H9 (cell line): Measurements from ENCODE around the gene COMMD9. TPM values are rescaled to one million over a fixed set of nuclear protein-coding genes. Genes with fewer than 3 reads are reported as not detected.

Experiments
- DNase-seq: peaks from one replicate; pipeline ENCODE4 v3.0.0-alpha.2; 2017
- H2AFZ ChIP-seq: one replicate; pipeline ENCODE4 v1.6.1; 2013; ENCODE audit warnings: mild to moderate bottlenecking, low read length, control low read depth, moderate library complexity
- H2AK5ac ChIP-seq: 2 replicates; pipeline ENCODE4 v1.6.1; 2013; ENCODE audit warnings: low read length, control low read depth, mixed read lengths; ENCODE audit not compliant: insufficient read length
- H2BK120ac ChIP-seq: one replicate; pipeline ENCODE4 v1.6.1; 2013; ENCODE audit warnings: low read depth, mild to moderate bottlenecking, low read length, control low read depth, inconsistent platforms; ENCODE audit not compliant: poor library complexity, severe bottlenecking
- H2BK12ac ChIP-seq: 2 replicates; pipeline ENCODE4 v1.6.1; 2013; ENCODE audit warnings: low read length, control low read depth, mixed read lengths, low read depth; ENCODE audit not compliant: insufficient read length
- H2BK15ac ChIP-seq: 2 replicates; pipeline ENCODE4 v1.6.1; 2013; ENCODE audit warnings: low read depth, low read length, control low read depth
- H2BK20ac ChIP-seq: one replicate; pipeline ENCODE4 v1.6.1; 2013; ENCODE audit warnings: low read depth, mild to moderate bottlenecking, low read length, control low read depth, inconsistent platforms; ENCODE audit not compliant: poor library complexity, severe bottlenecking
- H2BK5ac ChIP-seq: 2 replicates; pipeline ENCODE4 v1.6.1; 2013; ENCODE audit warnings: low read length, control low read depth, mixed read lengths; ENCODE audit not compliant: insufficient read length
- H3K14ac ChIP-seq: 2 replicates; pipeline ENCODE4 v1.6.1; 2013; ENCODE audit warnings: low read length, control low read depth; ENCODE audit not compliant: insufficient read depth
- H3K18ac ChIP-seq: 2 replicates; pipeline ENCODE4 v1.6.1; 2013; ENCODE audit warnings: low read depth, mild to moderate bottlenecking, mixed read lengths, low read length, control low read depth; ENCODE audit not compliant: insufficient read length
- H3K23ac ChIP-seq: 2 replicates; pipeline ENCODE4 v1.6.1; 2013; ENCODE audit warnings: low read length, control low read depth, mixed read lengths, low read depth; ENCODE audit not compliant: insufficient read length
- H3K23me2 ChIP-seq: 2 replicates; pipeline ENCODE4 v1.6.1; 2013; ENCODE audit warnings: low read depth, mild to moderate bottlenecking, mixed read lengths, low read length, control low read depth; ENCODE audit not compliant: insufficient read length, poor library complexity, severe bottlenecking
- H3K27ac ChIP-seq: 2 replicates; pipeline ENCODE4 v1.5.1; 2013; ENCODE audit warnings: low read length, control low read depth, mixed read lengths, low read depth; ENCODE audit not compliant: insufficient read length
- H3K27me3 ChIP-seq: 2 replicates; pipeline ENCODE4 v1.6.1; 2013; ENCODE audit warnings: low read length, control low read depth, inconsistent platforms; ENCODE audit not compliant: insufficient read depth
- H3K4ac ChIP-seq: 2 replicates; pipeline ENCODE4 v1.6.1; 2013; ENCODE audit warnings: low read depth, mild to moderate bottlenecking, control low read depth, inconsistent platforms, low read length, moderate library complexity
- H3K4me1 ChIP-seq: 2 replicates; pipeline ENCODE4 v1.6.1; 2013; ENCODE audit warnings: low read length, control low read depth, inconsistent platforms; ENCODE audit not compliant: insufficient read depth
- H3K4me2 ChIP-seq: 2 replicates; pipeline ENCODE4 v1.6.1; 2013; ENCODE audit warnings: low read length, control low read depth, mixed read lengths; ENCODE audit not compliant: insufficient read length, insufficient read depth
- H3K56ac ChIP-seq: 2 replicates; pipeline ENCODE4 v1.6.1; 2013; ENCODE audit warnings: low read depth, mild to moderate bottlenecking, mixed read lengths, low read length, control low read depth; ENCODE audit not compliant: insufficient read length
- H3K79me1 ChIP-seq: 2 replicates; pipeline ENCODE4 v1.6.1; 2013; ENCODE audit warnings: low read depth, mild to moderate bottlenecking, moderate library complexity, low read length, control low read depth, inconsistent platforms; ENCODE audit not compliant: insufficient read depth, poor library complexity, severe bottlenecking
- H3K79me2 ChIP-seq: 2 replicates; pipeline ENCODE4 v1.6.1; 2013; ENCODE audit warnings: low read length, control low read depth, inconsistent platforms; ENCODE audit not compliant: insufficient read depth
- H3K9ac ChIP-seq: 2 replicates; pipeline ENCODE4 v1.6.1; 2013; ENCODE audit warnings: low read length, control low read depth, mixed read lengths; ENCODE audit not compliant: insufficient read length; ENCODE audit errors: extremely low read depth
- H3K9me3 ChIP-seq: one replicate; pipeline ENCODE4 v1.6.1; 2013; ENCODE audit warnings: low read depth, low read length, inconsistent platforms; ENCODE audit not compliant: control insufficient read depth
- H3T11ph ChIP-seq: one replicate; pipeline ENCODE4 v1.6.1; 2013; ENCODE audit warnings: mild to moderate bottlenecking, low read length, control low read depth, inconsistent platforms
- H4K20me1 ChIP-seq: one replicate; pipeline ENCODE4 v1.6.1; 2013; ENCODE audit not compliant: control insufficient read depth, insufficient read length, insufficient read depth
- H4K5ac ChIP-seq: 2 replicates; pipeline ENCODE4 v1.6.1; 2013; ENCODE audit warnings: low read depth, mild to moderate bottlenecking, mixed read lengths, low read length, control low read depth; ENCODE audit not compliant: insufficient read length
- H4K8ac ChIP-seq: replicated peaks from 2 replicates; pipeline ENCODE4 v1.6.1; 2013; ENCODE audit warnings: low read length, control low read depth, mixed read lengths, low read depth; ENCODE audit not compliant: insufficient read length
- H4K91ac ChIP-seq: 2 replicates; pipeline ENCODE4 v1.6.1; 2013; ENCODE audit warnings: low read depth, mild to moderate bottlenecking, moderate library complexity, mixed read lengths, low read length, control low read depth; ENCODE audit not compliant: insufficient read length
- H3K27ac Mint-ChIP-seq, 3 experiments: 2 replicates in 2 of 3; 3 replicates in 1 of 3; pipeline ENCODE4 v1.8.0; 2020 to 2021; ENCODE audit warnings: mixed read lengths in 3 of 3, mild to moderate bottlenecking in 1 of 3, moderate library complexity in 1 of 3
- H3K27me3 Mint-ChIP-seq: 2 replicates; pipeline ENCODE4 v1.8.0; 2021; ENCODE audit warnings: low read depth, mild to moderate bottlenecking, moderate library complexity, mixed read lengths
- H3K36me3 Mint-ChIP-seq, 3 experiments: 2 replicates in 2 of 3; 3 replicates in 1 of 3; pipeline ENCODE4 v1.8.0; 2020 to 2021; ENCODE audit warnings: low read depth in 3 of 3, mixed read lengths in 3 of 3; ENCODE audit not compliant: insufficient read depth in 1 of 3
- H3K4me1 Mint-ChIP-seq, 2 experiments: 2 replicates each; pipeline ENCODE4 v1.8.0; 2020; ENCODE audit warnings: mixed read lengths in 2 of 2
- H3K4me3 Mint-ChIP-seq, 2 experiments: 2 replicates in 1 of 2; 3 replicates in 1 of 2; pipeline ENCODE4 v1.8.0; 2020 to 2021; ENCODE audit warnings: mild to moderate bottlenecking in 2 of 2, mixed read lengths in 2 of 2, moderate library complexity in 1 of 2
- H3K9me3 Mint-ChIP-seq, 2 experiments: 2 replicates in 1 of 2; 3 replicates in 1 of 2; pipeline ENCODE4 v1.8.0; 2020; ENCODE audit warnings: mild to moderate bottlenecking in 2 of 2, mixed read lengths in 2 of 2, moderate library complexity in 1 of 2
- CTCF ChIP-seq: fragments of 200-600 bp; sonication (generic); conservative IDR thresholded peaks from 3 replicates; pipeline ENCODE4 v1.8.0; 2021; ENCODE audit warnings: antibody characterized with exemption, mild to moderate bottlenecking
- WGBS: extraction: QIAGEN DNeasy Blood & Tissue Kit; methylation state at CpG from one replicate; pipeline ENCODE4 v1.1.7; 2013; ENCODE audit warnings: missing lambda C conversion rate, low lambda C conversion rate, mixed read lengths; ENCODE audit not compliant: insufficient read length; ENCODE audit errors: extremely low coverage; 5-methylcytosine and 5-hydroxymethylcytosine counted together
- total RNA-seq: library from RNA; stranded (reverse); gene quantifications from 2 replicates; pipeline ENCODE4 v1.2.1, GENCODE V29; 2021

Gene COMMD9
- total RNA-seq, 1 experiment from 2014 or later: 47.0 TPM

DNA sequence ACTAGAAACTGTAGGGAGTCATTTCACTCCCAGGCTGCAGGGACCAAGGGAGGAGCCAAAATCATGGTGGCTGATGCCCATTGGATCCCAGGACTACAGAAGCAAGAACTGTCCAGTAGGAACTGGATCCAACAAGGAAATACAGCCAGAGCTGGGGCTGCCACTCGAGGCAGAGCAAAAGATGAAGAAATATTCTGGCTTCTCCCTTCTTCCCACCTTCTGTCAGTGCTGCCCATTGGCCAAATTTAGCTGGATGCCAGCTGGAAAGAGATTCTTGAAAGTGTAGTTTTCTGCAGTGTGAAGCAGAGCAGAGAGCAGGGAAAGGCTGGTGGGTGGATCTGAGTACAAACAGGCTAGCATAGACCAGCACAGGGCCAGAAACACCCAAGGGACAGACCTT lies 45.6 kb downstream of the COMMD9 start:
- Histone ChIP-seq H4K91ac (no peak overlapping the region), H3T11ph (no peak overlapping the region), H3K23ac (no peak overlapping the region), H3K56ac (no peak overlapping the region), H2BK12ac (no peak overlapping the region), H2BK15ac (no peak overlapping the region), H2BK20ac (no peak overlapping the region), H3K79me1 (no peaks in the 10 kb centered on the region), H2AK5ac (no peak overlapping the region), H4K8ac (no peak overlapping the region), H3K4me2 (no peak overlapping the region), H3K9me3 (no peaks in the 10 kb centered on the region), H2AFZ (no peak overlapping the region), H3K14ac (no peak overlapping the region), H3K4ac (no peak overlapping the region), H3K27me3 (no peaks in the 10 kb centered on the region), H3K79me2 (no peaks in the 10 kb centered on the region), H3K18ac (no peak overlapping the region), H4K5ac (no peak overlapping the region), H4K20me1 (no peaks in the 10 kb centered on the region), H3K27ac (no peak overlapping the region), H2BK5ac (no peak overlapping the region), H2BK120ac (no peak overlapping the region), H3K9ac (no peak overlapping the region), H3K23me2 (no peaks in the 10 kb centered on the region), H3K4me1 (no peaks in the 10 kb centered on the region)
- no peak for TF ChIP-seq CTCF
- Mint-ChIP-seq H3K4me3 (no peak overlapping the region), H3K9me3 (no peaks in the 10 kb centered on the region), H3K4me1 (no peaks in the 10 kb centered on the region), H3K36me3 (no peaks in the 10 kb centered on the region; a peak in 1 of 7 replicates), H3K27ac (no peak overlapping the region), H3K27me3 (peaks cover 2% of the 10 kb centered on the region; the same call in 1 of the 2 replicates)
- no peak for DNase-seq
- no CpG with 5 or more reads among the region's 1 CpG for WGBS
